H9 (cell line): Measurements from ENCODE around the gene LPCAT3. TPM values are rescaled to one million over a fixed set of nuclear protein-coding genes. Genes with fewer than 3 reads are reported as not detected.

Source experiments
- DNase-seq: peaks from one replicate; pipeline ENCODE4 v3.0.0-alpha.2; 2017
- H2AFZ ChIP-seq: one replicate; pipeline ENCODE4 v1.6.1; 2013; ENCODE audit warnings: mild to moderate bottlenecking, low read length, control low read depth, moderate library complexity
- H2AK5ac ChIP-seq: 2 replicates; pipeline ENCODE4 v1.6.1; 2013; ENCODE audit warnings: low read length, control low read depth, mixed read lengths; ENCODE audit not compliant: insufficient read length
- H2BK120ac ChIP-seq: one replicate; pipeline ENCODE4 v1.6.1; 2013; ENCODE audit warnings: low read depth, mild to moderate bottlenecking, low read length, control low read depth, inconsistent platforms; ENCODE audit not compliant: poor library complexity, severe bottlenecking
- H2BK12ac ChIP-seq: 2 replicates; pipeline ENCODE4 v1.6.1; 2013; ENCODE audit warnings: low read length, control low read depth, mixed read lengths, low read depth; ENCODE audit not compliant: insufficient read length
- H2BK15ac ChIP-seq: 2 replicates; pipeline ENCODE4 v1.6.1; 2013; ENCODE audit warnings: low read depth, low read length, control low read depth
- H2BK20ac ChIP-seq: one replicate; pipeline ENCODE4 v1.6.1; 2013; ENCODE audit warnings: low read depth, mild to moderate bottlenecking, low read length, control low read depth, inconsistent platforms; ENCODE audit not compliant: poor library complexity, severe bottlenecking
- H2BK5ac ChIP-seq: 2 replicates; pipeline ENCODE4 v1.6.1; 2013; ENCODE audit warnings: low read length, control low read depth, mixed read lengths; ENCODE audit not compliant: insufficient read length
- H3K14ac ChIP-seq: 2 replicates; pipeline ENCODE4 v1.6.1; 2013; ENCODE audit warnings: low read length, control low read depth; ENCODE audit not compliant: insufficient read depth
- H3K18ac ChIP-seq: 2 replicates; pipeline ENCODE4 v1.6.1; 2013; ENCODE audit warnings: low read depth, mild to moderate bottlenecking, mixed read lengths, low read length, control low read depth; ENCODE audit not compliant: insufficient read length
- H3K23ac ChIP-seq: 2 replicates; pipeline ENCODE4 v1.6.1; 2013; ENCODE audit warnings: low read length, control low read depth, mixed read lengths, low read depth; ENCODE audit not compliant: insufficient read length
- H3K23me2 ChIP-seq: 2 replicates; pipeline ENCODE4 v1.6.1; 2013; ENCODE audit warnings: low read depth, mild to moderate bottlenecking, mixed read lengths, low read length, control low read depth; ENCODE audit not compliant: insufficient read length, poor library complexity, severe bottlenecking
- H3K27ac ChIP-seq: 2 replicates; pipeline ENCODE4 v1.5.1; 2013; ENCODE audit warnings: low read length, control low read depth, mixed read lengths, low read depth; ENCODE audit not compliant: insufficient read length
- H3K27me3 ChIP-seq: 2 replicates; pipeline ENCODE4 v1.6.1; 2013; ENCODE audit warnings: low read length, control low read depth, inconsistent platforms; ENCODE audit not compliant: insufficient read depth
- H3K4ac ChIP-seq: 2 replicates; pipeline ENCODE4 v1.6.1; 2013; ENCODE audit warnings: low read depth, mild to moderate bottlenecking, control low read depth, inconsistent platforms, low read length, moderate library complexity
- H3K4me1 ChIP-seq: 2 replicates; pipeline ENCODE4 v1.6.1; 2013; ENCODE audit warnings: low read length, control low read depth, inconsistent platforms; ENCODE audit not compliant: insufficient read depth
- H3K4me2 ChIP-seq: 2 replicates; pipeline ENCODE4 v1.6.1; 2013; ENCODE audit warnings: low read length, control low read depth, mixed read lengths; ENCODE audit not compliant: insufficient read length, insufficient read depth
- H3K56ac ChIP-seq: 2 replicates; pipeline ENCODE4 v1.6.1; 2013; ENCODE audit warnings: low read depth, mild to moderate bottlenecking, mixed read lengths, low read length, control low read depth; ENCODE audit not compliant: insufficient read length
- H3K79me1 ChIP-seq: 2 replicates; pipeline ENCODE4 v1.6.1; 2013; ENCODE audit warnings: low read depth, mild to moderate bottlenecking, moderate library complexity, low read length, control low read depth, inconsistent platforms; ENCODE audit not compliant: insufficient read depth, poor library complexity, severe bottlenecking
- H3K79me2 ChIP-seq: 2 replicates; pipeline ENCODE4 v1.6.1; 2013; ENCODE audit warnings: low read length, control low read depth, inconsistent platforms; ENCODE audit not compliant: insufficient read depth
- H3K9ac ChIP-seq: 2 replicates; pipeline ENCODE4 v1.6.1; 2013; ENCODE audit warnings: low read length, control low read depth, mixed read lengths; ENCODE audit not compliant: insufficient read length; ENCODE audit errors: extremely low read depth
- H3K9me3 ChIP-seq: one replicate; pipeline ENCODE4 v1.6.1; 2013; ENCODE audit warnings: low read depth, low read length, inconsistent platforms; ENCODE audit not compliant: control insufficient read depth
- H3T11ph ChIP-seq: one replicate; pipeline ENCODE4 v1.6.1; 2013; ENCODE audit warnings: mild to moderate bottlenecking, low read length, control low read depth, inconsistent platforms
- H4K20me1 ChIP-seq: one replicate; pipeline ENCODE4 v1.6.1; 2013; ENCODE audit not compliant: control insufficient read depth, insufficient read length, insufficient read depth
- H4K5ac ChIP-seq: 2 replicates; pipeline ENCODE4 v1.6.1; 2013; ENCODE audit warnings: low read depth, mild to moderate bottlenecking, mixed read lengths, low read length, control low read depth; ENCODE audit not compliant: insufficient read length
- H4K8ac ChIP-seq: replicated peaks from 2 replicates; pipeline ENCODE4 v1.6.1; 2013; ENCODE audit warnings: low read length, control low read depth, mixed read lengths, low read depth; ENCODE audit not compliant: insufficient read length
- H4K91ac ChIP-seq: 2 replicates; pipeline ENCODE4 v1.6.1; 2013; ENCODE audit warnings: low read depth, mild to moderate bottlenecking, moderate library complexity, mixed read lengths, low read length, control low read depth; ENCODE audit not compliant: insufficient read length
- H3K27ac Mint-ChIP-seq, 3 experiments: 2 replicates in 2 of 3; 3 replicates in 1 of 3; pipeline ENCODE4 v1.8.0; 2020 to 2021; ENCODE audit warnings: mixed read lengths in 3 of 3, mild to moderate bottlenecking in 1 of 3, moderate library complexity in 1 of 3
- H3K27me3 Mint-ChIP-seq: 2 replicates; pipeline ENCODE4 v1.8.0; 2021; ENCODE audit warnings: low read depth, mild to moderate bottlenecking, moderate library complexity, mixed read lengths
- H3K36me3 Mint-ChIP-seq, 3 experiments: 2 replicates in 2 of 3; 3 replicates in 1 of 3; pipeline ENCODE4 v1.8.0; 2020 to 2021; ENCODE audit warnings: low read depth in 3 of 3, mixed read lengths in 3 of 3; ENCODE audit not compliant: insufficient read depth in 1 of 3
- H3K4me1 Mint-ChIP-seq, 2 experiments: 2 replicates each; pipeline ENCODE4 v1.8.0; 2020; ENCODE audit warnings: mixed read lengths in 2 of 2
- H3K4me3 Mint-ChIP-seq, 2 experiments: 2 replicates in 1 of 2; 3 replicates in 1 of 2; pipeline ENCODE4 v1.8.0; 2020 to 2021; ENCODE audit warnings: mild to moderate bottlenecking in 2 of 2, mixed read lengths in 2 of 2, moderate library complexity in 1 of 2
- H3K9me3 Mint-ChIP-seq, 2 experiments: 2 replicates in 1 of 2; 3 replicates in 1 of 2; pipeline ENCODE4 v1.8.0; 2020; ENCODE audit warnings: mild to moderate bottlenecking in 2 of 2, mixed read lengths in 2 of 2, moderate library complexity in 1 of 2
- WGBS: extraction: QIAGEN DNeasy Blood & Tissue Kit; methylation state at CpG from one replicate; pipeline ENCODE4 v1.1.7; 2013; ENCODE audit warnings: missing lambda C conversion rate, low lambda C conversion rate, mixed read lengths; ENCODE audit not compliant: insufficient read length; ENCODE audit errors: extremely low coverage; 5-methylcytosine and 5-hydroxymethylcytosine counted together
- total RNA-seq: library from RNA; stranded (reverse); gene quantifications from 2 replicates; pipeline ENCODE4 v1.2.1, GENCODE V29; 2021
- TF ChIP-seq, protein P1 (sequence below): fragments of 200-600 bp; sonication (generic); conservative IDR thresholded peaks from 3 replicates; pipeline ENCODE4 v1.8.0; 2021; ENCODE audit warnings: antibody characterized with exemption, mild to moderate bottlenecking

The LPCAT3 gene
- total RNA-seq, 1 experiment from 2014 or later = 47.7 TPM

DNA sequence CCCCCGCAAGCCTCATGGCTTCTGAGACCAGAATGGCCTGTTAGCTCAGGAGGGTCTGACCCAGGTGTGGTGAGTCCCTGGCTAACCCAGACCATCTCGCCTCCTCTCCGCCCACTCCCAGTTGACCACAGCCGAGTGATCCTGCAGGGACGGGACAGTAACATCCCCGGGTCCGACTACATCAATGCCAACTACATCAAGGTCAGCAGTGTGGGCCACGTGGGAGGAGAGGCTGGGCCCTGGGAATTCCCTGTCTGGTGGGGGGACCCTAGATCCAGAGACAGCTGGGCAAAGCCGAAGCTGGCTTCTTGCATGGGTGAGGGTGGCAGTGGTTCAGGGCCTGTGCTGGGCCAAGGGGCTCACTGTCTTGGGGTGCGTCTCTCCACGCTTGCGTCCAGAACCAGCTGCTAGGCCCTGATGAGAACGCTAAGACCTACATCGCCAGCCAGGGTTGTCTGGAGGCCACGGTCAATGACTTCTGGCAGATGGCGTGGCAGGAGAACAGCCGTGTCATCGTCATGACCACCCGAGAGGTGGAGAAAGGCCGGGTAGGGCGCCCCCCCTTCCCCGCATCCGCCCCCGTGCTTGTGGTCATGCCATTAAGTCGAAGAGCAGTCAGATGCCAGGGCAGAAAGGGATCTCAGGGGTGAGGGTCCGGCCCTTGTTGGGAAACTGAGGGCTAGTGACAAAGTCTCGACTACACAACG, 62.1 kb downstream of the LPCAT3 start:
- no peak overlapping the region for H3K4me3 Mint-ChIP-seq
- H3K27ac ChIP-seq = no peak overlapping the region
- no peak overlapping the region for H2AFZ ChIP-seq
- peaks cover 0 to 6% (median 0%) of the 10 kb centered on the region in 3 experiments; a peak in 4 of 7 replicates for H3K36me3 Mint-ChIP-seq
- no peak overlapping the region for H3K14ac ChIP-seq
- no peak overlapping the region for H3K4ac ChIP-seq
- no peaks in the 10 kb centered on the region for H4K20me1 ChIP-seq
- TF ChIP-seq, protein P1, sequence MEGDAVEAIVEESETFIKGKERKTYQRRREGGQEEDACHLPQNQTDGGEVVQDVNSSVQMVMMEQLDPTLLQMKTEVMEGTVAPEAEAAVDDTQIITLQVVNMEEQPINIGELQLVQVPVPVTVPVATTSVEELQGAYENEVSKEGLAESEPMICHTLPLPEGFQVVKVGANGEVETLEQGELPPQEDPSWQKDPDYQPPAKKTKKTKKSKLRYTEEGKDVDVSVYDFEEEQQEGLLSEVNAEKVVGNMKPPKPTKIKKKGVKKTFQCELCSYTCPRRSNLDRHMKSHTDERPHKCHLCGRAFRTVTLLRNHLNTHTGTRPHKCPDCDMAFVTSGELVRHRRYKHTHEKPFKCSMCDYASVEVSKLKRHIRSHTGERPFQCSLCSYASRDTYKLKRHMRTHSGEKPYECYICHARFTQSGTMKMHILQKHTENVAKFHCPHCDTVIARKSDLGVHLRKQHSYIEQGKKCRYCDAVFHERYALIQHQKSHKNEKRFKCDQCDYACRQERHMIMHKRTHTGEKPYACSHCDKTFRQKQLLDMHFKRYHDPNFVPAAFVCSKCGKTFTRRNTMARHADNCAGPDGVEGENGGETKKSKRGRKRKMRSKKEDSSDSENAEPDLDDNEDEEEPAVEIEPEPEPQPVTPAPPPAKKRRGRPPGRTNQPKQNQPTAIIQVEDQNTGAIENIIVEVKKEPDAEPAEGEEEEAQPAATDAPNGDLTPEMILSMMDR = no peak
- H2BK12ac ChIP-seq = no peak overlapping the region
- no peak overlapping the region for H3K4me2 ChIP-seq
- peaks cover 2% of the 10 kb centered on the region; the same call in 1 of the 2 replicates for H3K4me1 ChIP-seq
- no peak for DNase-seq
- no CpG with 5 or more reads among the region's 28 CpGs for WGBS
- H3K79me1 ChIP-seq = no peaks in the 10 kb centered on the region
- H3K18ac ChIP-seq = no peak overlapping the region
- H4K91ac ChIP-seq = no peak overlapping the region
- H3K27ac Mint-ChIP-seq = no peak overlapping the region
- H2BK120ac ChIP-seq = no peak overlapping the region
- H3K9me3 Mint-ChIP-seq = no peaks in the 10 kb centered on the region
- no peak overlapping the region for H2AK5ac ChIP-seq
- no peak overlapping the region for H2BK20ac ChIP-seq
- H3K27me3 Mint-ChIP-seq = no peaks in the 10 kb centered on the region; the same call in 1 of the 2 replicates
- peaks cover 23 to 37% of the 10 kb centered on the region in 2 experiments for H3K4me1 Mint-ChIP-seq
- H3K79me2 ChIP-seq = no peaks in the 10 kb centered on the region
- no peak overlapping the region for H3K9ac ChIP-seq
- no peak overlapping the region for H3K23ac ChIP-seq
- H3K56ac ChIP-seq = no peak overlapping the region
- H3K23me2 ChIP-seq = peaks cover under 1% of the 10 kb centered on the region
- H2BK5ac ChIP-seq = no peak overlapping the region
- no peak overlapping the region for H3T11ph ChIP-seq
- no peak overlapping the region for H4K8ac ChIP-seq
- H4K5ac ChIP-seq = no peak overlapping the region
- H3K9me3 ChIP-seq = no peaks in the 10 kb centered on the region
- no peaks in the 10 kb centered on the region for H3K27me3 ChIP-seq
- no peak overlapping the region for H2BK15ac ChIP-seq
